ENCODE measurements around the gene ASB8.

The ASB8 gene

GRCh38 chr12:48156652-48157017, 680 bp downstream of the ASB8 start:
- no peak for TF ChIP-seq CTCF (IDR thresholded peaks at IDR 0.05)

- no peak for TF ChIP-seq CTCF (IDR thresholded peaks at IDR 0.05)
Observed at GRCh38 chr12:48151103-48151771, 6.1 kb downstream of the ASB8 start.

GRCh38 chr12:48145981-48146380, 11.3 kb downstream of the ASB8 start:
- no peak for TF ChIP-seq CTCF (IDR thresholded peaks at IDR 0.05)

GRCh38 chr12:48143898-48144297, 13.4 kb downstream of the ASB8 start:
- no peak for TF ChIP-seq CTCF (IDR thresholded peaks at IDR 0.05)

GRCh38 chr12:48142818-48143674, 14.3 kb downstream of the ASB8 start:
- TF ChIP-seq CTCF (IDR thresholded peaks at IDR 0.05), result no peak

- no peak for TF ChIP-seq CTCF (IDR thresholded peaks at IDR 0.05)
Observed at GRCh38 chr12:48135027-48135426, 22.3 kb downstream of the ASB8 start.

- TF ChIP-seq CTCF (IDR thresholded peaks at IDR 0.05), result no peak
Observed at GRCh38 chr12:48132826-48133225, 24.5 kb downstream of the ASB8 start.
